HG03354 (cell line): Measurements from ENCODE around the gene PROSER2.

Experiments used
- ATAC-seq: cut with Tn5 transposase; IDR thresholded peaks from one replicate; pipeline ENCODE4 v1.9.1; 2021; ENCODE audit warnings: mild to moderate bottlenecking; ENCODE audit not compliant: unreplicated experiment, poor library complexity, severe bottlenecking

PROSER2 gene, protein sequence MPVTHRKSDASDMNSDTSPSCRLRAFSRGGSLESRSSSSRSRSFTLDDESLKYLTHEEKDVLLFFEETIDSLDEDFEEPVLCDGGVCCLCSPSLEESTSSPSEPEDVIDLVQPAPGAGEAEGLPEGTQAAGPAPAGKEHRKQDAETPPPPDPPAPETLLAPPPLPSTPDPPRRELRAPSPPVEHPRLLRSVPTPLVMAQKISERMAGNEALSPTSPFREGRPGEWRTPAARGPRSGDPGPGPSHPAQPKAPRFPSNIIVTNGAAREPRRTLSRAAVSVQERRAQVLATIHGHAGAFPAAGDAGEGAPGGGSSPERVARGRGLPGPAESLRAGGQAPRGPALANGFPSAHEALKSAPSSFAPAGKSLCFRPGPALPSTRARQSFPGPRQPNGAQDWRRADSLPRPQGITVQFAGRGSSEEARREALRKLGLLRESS

DNA sequence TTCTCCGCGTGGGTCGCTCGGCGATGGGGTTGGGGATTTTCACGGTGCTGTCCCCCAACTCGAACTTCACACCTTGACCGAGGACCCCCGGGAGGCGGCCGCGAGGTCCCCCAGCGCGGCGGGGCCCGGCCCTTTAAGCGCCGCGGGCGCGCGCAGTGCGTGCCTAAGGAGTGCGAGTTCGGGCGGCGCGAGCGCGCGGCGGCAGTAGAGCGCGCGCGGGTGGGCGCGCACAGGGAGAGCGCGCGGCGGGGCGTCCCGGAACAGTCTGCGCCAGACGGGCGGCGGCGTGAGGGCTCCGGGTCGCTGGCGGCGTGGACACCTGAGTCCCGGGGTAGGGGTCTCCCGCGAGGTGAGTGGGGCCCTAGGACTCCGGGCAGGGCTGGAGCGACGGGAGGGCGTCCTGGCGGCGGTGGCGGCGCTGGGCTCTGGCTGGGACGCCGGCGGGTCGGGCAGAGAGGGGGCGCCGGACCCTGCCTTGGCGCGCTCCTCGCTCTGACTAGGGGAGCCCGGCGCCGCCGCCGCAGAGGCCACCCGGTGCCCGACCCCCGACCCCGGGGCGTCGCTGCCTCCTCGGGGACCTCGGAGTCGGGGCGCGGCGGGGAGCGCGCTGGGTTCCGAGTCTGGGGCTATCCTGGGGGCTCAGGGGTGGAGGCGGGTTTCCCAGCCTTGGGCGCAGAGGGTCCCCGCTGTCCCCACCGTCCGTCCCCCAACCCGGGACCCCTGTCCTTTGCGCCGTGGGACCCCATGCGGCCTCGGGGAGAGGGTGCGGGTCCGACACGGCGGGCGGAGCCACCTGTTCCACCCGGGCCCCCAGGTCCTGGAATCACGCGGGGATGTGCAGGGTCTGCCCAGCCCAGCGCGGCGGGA is at the start of gene PROSER2:
Gene PROSER2 (plus strand): TSS at position 235 of the 867 bp plus-strand sequence. CDS start 28,722 bp downstream, outside the sequence.
- ATAC-seq, result no peak

DNA sequence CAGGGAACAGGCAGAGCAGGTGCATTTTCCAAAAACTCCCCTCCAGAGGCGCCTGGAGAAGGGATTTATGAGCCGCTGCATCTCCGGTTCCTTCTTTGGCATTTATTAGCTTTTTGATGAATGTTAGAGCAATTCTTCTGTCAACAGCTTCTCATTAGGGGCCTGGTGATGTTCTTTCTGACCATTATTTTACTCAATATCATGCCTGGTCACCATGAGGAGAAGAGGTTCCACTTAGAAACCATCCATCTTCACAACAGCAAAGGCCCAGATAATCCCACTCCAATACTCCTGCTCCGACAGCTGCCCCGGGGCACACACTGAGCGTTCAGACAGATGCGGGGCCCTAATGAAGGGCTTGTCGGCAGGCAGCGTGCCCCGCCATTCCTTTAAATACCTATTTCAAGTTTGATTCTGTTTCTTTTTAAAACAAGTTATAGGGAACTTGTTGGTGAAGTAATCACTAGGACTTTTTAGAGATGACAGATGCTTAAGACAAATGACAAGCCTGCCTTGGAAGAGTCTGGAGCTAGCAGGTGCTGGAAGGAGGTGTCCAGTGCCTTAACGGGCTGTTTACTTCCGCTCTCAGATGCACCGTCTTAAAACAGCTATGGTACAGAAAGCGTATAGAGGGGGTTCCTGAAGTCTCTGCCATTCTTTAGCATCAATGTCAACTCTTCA is 49.3 kb upstream of the PROSER2 start:
- no peak for ATAC-seq

DNA sequence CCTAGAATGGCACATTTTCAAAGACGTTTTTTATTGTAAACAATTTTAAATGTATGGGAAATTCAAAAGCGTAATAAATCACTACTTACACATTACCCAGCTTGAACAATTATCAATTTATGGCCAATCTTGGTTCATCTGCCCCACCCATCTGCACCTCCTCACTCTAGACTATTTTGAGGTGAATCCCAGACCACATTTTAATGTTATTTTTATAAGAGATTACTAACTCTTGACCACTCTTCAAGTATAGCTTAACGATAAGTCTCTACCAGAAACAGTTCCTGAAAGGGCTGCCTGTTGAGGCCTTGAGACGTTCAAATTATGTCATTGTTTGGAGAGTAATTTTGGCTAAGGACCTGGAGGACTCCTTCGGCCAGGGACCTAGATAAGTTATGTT is 47.7 kb upstream of the PROSER2 start:
- ATAC-seq, result no peak

DNA sequence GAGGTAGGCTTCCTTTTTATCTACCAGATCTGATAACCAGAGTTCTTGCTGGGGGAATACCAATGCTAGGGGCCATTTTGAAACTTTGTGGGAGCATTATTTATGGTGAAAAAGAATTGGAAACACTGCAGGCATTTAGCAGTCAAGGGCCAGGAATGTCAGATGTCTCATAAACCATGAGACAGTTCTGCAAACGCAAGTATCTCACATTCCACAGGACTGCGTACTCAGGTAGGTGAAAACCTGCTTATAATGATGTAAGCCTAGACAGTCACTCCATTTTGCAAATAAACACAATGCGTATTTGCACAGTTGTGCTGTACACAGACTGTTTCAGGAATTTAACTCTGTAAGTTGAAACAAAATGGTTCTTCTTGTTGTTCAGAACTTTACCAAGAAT is 47.1 kb upstream of the PROSER2 start:
- ATAC-seq, result no peak

DNA sequence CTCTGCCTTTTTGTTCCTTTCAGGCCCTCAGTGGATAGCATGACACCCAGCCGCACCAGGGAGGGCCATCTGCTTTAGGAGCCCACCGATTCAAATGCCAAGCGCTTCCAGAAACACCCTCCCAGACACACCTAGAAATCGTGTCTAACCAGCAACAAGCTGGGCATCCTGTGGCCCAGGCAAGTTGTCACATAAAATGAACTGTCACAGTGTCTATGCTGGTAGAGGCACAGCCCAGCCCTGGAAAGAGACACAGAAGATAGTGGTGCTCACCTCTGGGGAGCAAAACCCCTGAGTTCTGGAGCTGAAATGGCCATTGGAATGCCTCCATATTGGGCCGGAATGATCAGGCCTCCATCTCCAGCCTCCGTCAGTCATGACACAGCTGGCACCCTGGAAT is 42.0 kb upstream of the PROSER2 start:
- ATAC-seq, result no peak

DNA sequence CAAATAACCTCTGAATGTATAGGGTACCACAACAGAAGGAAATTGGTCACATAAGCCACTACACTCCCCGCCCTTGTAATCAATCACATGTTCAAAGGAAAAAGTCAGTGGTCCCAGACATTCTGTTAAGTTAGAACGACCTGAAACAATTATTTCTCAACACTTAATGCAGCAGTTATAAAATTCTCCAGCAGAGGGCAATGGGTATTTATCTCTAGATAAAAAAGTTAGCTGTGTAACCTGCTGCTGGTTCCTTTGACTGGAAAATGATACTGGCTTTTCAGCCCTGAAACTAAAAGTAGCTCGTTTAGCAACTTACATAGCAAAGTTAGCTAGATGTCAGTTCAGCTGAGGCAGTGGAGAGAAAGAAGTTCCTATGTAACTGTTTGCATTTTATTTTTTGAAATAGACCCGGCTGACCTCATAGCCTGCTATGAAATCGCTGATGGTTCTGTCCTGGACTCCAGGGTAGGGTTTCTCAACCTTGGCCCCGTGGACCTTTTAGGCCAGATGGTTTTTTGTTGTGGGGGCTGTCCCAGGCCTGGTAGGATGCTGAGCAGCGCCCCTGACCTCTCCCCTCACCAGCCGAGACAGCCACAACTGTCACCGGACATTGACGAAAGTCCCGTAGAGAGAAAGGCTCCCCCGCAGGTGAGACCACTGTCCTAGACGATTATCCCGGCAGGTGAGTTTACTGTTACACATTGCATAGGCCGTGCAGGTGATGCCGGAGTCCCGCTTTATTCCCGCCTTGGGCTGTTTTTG is 40.2 kb upstream of the PROSER2 start:
- peak; percentile 74 for ATAC-seq

DNA sequence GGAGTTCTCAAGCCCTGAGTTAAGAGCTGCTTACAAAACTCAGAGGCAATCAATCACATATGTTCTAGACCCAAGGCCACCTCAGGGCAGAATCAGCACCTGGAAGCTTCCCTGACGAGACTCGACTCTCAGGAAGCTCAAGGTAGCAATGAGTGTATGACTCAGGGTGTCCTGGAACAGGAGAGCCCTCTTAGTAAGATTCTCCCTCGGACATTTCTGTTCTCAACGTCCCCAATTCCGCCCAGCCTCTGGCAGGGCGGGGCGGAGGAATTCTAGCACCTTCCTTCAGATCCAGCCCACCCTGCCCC is 39.6 kb upstream of the PROSER2 start:
- ATAC-seq, result no peak

DNA sequence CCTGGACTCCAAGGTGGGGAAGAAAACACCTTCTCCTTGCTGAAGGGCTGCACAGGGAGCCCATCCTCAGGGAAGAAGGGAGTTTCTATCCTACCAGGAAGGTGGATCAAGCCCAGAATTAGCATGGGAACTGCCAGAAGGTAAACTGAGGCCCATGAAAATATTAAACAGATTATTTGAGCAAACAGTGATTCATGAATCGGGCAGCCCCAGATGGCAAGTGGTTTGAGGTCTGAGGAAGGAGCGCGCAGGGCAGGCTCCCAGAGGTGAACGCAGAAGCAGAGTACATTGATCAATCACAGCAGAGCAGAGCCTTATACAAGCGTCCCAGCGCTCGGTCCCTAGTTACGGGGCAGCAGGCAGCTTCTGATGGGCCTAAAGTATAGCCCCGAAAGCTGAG is 35.8 kb upstream of the PROSER2 start:
- no peak for ATAC-seq

DNA sequence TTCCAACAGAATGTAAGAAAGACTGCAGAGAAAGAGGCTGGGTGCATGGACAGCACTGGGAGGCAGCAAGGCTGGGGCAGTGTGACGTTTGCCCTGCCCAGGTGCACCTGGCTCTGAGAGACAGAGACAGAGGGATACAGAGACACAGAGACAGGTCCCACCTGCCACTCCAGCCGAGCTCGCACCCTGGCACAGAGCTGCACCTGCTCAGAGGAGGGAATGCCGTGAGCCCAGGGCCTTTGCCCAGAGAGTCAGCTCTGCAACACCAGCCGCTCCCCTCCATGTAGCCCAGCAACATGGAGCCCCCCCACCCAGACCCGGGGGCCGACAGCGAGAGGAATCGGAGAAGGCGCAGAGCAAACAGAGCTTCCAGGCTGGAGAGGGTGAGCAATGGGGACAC is 35.3 kb upstream of the PROSER2 start:
- no peak for ATAC-seq

DNA sequence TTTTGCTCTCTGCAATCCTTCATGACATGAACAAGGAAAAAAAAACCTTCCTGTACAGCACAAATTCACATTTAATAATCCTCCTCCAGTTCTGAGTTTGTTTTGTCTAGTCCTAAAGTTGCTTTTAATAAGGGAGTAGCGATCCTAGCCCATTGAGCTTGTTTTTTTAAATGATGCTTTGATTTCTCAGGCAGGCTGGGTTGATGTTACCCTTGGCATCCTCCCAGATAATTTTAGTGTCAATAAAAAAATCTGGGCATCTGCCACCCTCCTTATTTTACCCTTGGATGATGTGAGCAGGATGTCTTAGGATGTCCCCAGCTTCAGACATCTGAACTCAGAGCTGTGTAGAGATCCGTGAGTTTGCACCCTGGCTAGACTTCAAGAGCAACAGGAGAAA is 33.9 kb upstream of the PROSER2 start:
- no peak for ATAC-seq

DNA sequence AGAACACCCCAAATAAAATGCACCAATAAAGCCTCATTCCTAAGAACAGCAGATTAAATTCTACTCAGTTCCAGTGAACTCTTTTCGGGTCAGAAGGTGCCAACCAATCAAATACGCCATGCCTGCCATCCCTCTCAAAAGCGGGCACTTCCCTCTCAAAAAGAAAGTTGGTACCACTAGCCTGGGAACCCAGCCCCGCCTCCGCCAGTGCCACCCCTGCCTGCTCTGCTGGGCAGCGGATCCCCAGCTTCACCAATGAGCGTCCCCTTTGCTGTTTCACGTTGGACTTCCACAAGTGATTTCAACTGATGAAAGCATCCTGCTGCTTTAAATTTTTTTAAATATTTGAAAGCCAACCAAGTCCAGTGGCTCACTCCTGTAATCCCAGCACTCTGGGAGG is 33.2 kb upstream of the PROSER2 start:
- no peak for ATAC-seq

DNA sequence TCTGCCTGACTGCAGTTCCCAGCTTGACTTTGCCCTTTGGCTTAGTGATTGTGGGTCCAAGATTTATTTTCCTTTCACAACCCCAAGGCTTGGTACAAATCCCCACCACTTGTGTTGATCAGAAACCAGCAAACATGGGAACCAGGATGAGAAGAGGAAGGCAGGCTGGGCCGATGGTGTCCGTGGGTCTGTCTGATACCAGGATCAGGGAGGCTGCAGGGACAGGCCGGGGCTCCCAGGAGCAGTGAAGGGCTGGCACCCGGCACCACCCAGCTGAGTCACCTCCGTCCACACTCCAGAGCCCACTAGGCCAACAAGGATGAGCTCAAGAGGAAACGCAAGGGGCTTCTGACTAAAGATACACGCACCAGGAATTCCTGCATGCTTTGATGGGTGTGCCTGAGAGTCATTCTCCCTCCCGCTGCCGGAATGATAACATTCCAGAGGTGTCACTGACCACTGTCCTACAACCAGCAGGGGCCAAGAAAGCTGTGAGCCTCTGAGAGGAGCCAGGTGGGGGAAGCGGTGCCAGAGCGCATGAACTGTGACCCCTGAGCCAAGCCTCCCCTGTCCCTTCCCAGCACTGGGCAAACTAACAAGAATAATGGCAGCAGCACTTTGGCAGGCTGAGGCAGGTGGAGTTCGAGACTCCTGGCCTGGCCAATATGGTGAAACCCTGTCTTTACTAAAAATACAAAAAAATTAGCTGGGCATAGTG is 29.2 kb upstream of the PROSER2 start:
- no peak for ATAC-seq

DNA sequence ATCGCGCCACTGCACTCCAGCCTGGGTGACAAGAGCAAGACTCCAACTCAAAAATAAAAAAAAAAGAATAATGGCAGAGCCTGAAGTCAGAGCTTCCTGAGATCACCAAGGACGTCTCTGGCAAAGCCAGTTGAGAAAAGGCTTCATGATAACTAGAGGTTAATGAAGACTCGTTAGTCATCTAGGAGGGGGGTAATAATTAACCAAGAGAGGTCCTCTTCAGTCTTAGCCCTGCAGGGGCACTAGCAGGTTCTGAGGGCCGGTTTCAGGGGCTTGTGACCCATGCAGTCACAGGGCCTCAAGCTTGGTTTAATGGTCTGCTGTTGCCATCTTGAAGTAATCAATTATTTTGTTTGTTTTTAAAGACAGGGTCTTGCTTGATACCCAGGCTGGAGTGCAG is 28.6 kb upstream of the PROSER2 start:
- ATAC-seq, result no peak

DNA sequence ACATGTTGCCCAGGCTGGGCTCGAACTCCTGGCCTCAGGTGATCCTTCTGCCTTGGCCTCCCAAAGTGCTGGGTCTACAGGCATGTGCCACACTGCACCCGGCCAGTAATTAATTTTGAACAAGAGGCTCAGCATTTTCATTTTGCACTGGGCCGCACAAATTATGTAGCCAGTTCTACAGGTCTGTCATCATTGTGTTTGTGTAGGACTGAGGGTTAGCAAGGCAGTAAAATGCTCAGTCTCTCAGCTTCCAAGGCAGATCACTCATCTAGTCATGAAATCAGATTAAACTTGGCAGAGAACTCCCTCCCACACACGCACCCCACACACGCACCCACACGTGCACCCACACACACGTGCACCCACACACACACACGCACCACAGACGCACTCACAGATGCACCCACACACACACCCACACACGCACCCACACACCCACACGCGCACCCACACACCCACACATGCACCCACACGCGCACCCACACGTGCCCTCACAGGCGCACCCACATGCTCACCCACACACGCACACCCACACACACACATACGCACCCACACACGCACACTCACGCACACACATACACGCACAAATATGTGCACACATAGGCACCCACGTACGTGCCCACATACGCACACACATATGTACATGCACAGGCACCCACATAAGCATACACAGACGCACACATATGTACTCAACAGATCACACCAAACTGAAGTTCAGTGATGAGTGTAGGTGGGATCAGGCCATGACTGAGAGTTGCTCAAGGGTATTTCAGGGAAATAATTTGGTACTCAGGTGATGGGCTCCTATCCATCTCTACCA is 27.8 kb upstream of the PROSER2 start:
- ATAC-seq, result no peak

DNA sequence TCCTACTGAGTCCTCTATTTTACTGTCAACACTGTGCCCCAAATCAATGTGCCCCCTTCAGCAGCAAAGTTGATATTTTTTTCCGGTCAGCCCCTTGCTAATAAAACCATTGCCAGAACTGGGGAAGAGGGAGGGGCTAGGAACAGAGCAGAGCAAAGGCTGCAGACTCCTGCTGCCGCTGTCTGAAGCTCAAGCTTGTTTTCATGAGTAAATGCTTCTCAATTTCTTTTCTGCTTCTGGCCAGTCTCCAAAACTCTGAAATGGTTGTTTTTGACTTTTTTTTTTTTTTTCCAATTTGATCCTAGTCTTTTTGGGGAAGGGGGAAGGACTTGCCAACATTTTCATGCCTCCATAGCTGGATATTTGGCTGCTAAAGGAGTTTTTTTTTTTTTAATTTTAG is 26.7 kb upstream of the PROSER2 start:
- ATAC-seq, result no peak

DNA sequence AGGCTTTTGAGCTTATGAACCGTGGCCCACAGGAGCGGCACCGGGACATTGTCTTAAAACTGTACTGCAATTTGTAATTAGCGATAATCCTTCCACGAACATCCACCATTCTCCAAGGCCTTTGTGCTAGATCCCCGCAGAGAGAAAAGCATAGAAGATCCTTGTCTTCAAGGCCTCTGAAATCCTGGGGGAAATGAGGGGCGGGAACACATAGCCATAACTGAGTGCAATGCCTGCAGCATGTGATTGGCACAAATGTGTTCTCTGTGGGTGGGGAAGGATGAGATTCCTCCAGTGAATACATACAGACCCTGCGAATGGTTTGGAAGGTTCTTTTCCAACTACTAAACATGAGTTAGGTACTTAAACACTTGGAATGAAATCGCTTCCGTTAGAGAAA is 25.9 kb upstream of the PROSER2 start:
- no peak for ATAC-seq

DNA sequence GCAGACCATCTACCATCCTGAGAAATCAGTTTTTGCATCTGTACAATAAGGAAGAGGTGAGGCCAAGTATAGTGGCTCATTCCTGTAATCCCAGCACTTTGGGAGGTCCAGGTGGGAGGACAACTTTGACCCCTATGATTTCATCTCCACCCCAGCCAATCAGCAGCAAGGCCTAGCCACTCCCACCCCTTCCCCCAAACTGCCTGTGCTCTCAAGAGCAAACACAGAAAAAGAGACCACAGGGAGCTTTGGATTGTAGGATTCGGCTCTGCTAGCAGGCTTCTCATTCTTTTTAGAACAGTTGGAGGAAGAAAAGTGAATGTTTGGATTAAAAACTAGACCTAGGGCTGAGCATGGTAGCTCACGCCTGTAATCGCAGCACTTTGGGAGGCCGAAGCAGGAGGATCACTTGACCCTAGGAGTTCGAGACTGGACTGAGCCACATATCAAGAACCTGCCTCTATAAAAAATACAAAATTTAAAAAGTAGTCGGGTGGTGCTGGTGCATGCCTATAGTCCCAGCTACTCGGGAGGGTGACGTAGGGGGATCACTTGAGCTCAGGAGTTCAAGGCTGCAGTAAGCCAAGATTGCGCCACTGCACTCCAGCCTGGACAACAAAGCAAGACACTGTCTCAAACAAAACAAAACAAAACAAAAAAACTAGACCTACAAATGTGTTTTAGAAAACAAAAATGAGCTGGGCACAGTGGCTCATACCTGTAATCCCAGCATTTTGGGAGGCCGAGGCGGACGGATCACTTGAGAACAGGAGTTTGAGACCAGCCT is 25.1 kb upstream of the PROSER2 start:
- no peak for ATAC-seq
